Keratinocyte (primary cell): ENCODE results near the gene FBN1.

Source experiments
- EZH2 ChIP-seq: IDR thresholded peaks from one replicate; pipeline ENCODE4 v1.6.1; 2012; ENCODE audit warnings: inconsistent platforms, mild to moderate bottlenecking, low read length, moderate library complexity
- TF ChIP-seq, protein P1 (sequence below), 3 experiments: IDR thresholded peaks in 1 of 3; conservative IDR thresholded peaks in 1 of 3; optimal IDR thresholded peaks in 1 of 3; 2 replicates in 2 of 3; 3 replicates in 1 of 3; pipeline versions ENCODE3 to v1.5.1; 2011; ENCODE audit warnings: low read length in 3 of 3, mild to moderate bottlenecking in 3 of 3, moderate library complexity in 2 of 3, control low read depth in 1 of 3, inconsistent platforms in 1 of 3; ENCODE audit not compliant: insufficient read depth in 2 of 3; ENCODE audit errors: extremely low read depth in 1 of 3

DNA sequence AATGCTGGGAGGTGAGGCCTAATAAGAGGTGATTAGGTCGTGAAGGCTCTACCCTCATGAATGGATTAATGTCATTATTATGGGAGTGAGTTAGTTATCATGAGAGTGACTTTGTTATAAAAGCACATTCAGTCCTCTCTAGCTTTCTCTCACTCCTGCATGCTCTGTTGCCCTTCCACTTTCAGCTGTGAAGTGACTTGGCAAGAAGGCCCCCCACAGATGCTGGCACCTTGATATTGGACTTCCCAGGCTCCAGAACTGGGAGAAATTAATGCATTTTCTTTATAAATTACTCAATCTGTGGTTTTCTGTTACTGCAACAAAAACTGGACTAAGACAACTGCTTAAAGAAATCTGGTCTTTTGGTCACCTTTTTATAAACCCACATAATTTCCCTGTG is 144.3 kb downstream of the FBN1 start:
- TF ChIP-seq, protein P1, sequence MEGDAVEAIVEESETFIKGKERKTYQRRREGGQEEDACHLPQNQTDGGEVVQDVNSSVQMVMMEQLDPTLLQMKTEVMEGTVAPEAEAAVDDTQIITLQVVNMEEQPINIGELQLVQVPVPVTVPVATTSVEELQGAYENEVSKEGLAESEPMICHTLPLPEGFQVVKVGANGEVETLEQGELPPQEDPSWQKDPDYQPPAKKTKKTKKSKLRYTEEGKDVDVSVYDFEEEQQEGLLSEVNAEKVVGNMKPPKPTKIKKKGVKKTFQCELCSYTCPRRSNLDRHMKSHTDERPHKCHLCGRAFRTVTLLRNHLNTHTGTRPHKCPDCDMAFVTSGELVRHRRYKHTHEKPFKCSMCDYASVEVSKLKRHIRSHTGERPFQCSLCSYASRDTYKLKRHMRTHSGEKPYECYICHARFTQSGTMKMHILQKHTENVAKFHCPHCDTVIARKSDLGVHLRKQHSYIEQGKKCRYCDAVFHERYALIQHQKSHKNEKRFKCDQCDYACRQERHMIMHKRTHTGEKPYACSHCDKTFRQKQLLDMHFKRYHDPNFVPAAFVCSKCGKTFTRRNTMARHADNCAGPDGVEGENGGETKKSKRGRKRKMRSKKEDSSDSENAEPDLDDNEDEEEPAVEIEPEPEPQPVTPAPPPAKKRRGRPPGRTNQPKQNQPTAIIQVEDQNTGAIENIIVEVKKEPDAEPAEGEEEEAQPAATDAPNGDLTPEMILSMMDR (optimal IDR thresholded peaks at IDR 0.05 in 1 of 3, IDR thresholded peaks at IDR 0.05 in 1 of 3, conservative IDR thresholded peaks at IDR 0.05 in 1 of 3; ENCODE audit: extremely low read depth in 1 of 3, insufficient read depth in 2 of 3, low read length in 3 of 3) = no peak
- no peak for TF ChIP-seq EZH2
